Measurements from ENCODE around the gene TSPAN6. TPM values are rescaled to one million over a fixed set of nuclear protein-coding genes. Genes with fewer than 3 reads are reported as not detected.
A peak's percentile ranks its signal among the peaks of the same experiment; 100 is the strongest.

The TSPAN6 gene
- polyA plus RNA-seq, 1 donor from 2014 or later = 63.3 TPM

DNA sequence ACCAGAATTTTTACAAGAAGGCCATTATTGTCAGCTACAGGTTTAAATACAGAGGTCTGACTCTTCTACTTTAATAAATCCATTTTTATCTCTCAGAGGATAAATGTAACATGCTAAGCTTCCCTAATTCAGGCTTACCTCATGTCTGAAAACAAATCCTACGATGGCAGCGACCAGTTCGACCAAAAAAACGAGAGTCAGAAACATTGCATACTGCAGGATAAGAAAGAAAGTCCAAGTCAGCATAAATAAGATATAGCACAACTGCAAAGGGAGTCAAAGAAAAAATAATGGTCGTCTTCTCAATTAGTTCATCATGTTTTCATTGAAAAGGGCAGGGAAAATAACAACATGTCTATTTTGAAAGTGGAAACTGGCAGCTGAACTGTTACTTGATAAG, 1.6 kb downstream of the TSPAN6 start:
- Histone ChIP-seq H3K79me2 (replicated peaks; ENCODE audit: insufficient read depth, low read length) (no peaks in the 10 kb centered on the region), H4K20me1 (ENCODE audit: insufficient read depth) (no peaks in the 10 kb centered on the region), H3K27ac (ENCODE audit: low read length) (no peak overlapping the region), H3K27me3 (ENCODE audit: insufficient read depth, low read depth, low read length) (no peaks in the 10 kb centered on the region), H3F3A (ENCODE audit: insufficient read depth, low read length, poor library complexity, severe bottlenecking) (no peaks in the 10 kb centered on the region), H3K9me2 (ENCODE audit: insufficient read depth, low read length) (no peaks in the 10 kb centered on the region), H2AFZ (ENCODE audit: low read depth, low read length) (no peak overlapping the region), H3K9ac (ENCODE audit: low read length) (no peak overlapping the region), H3K4me2 (ENCODE audit: low read length) (no peak overlapping the region), H3K36me3 (ENCODE audit: insufficient read depth, low read length) (no peaks in the 10 kb centered on the region), H3K9me3 (ENCODE audit: low read length) (no peaks in the 10 kb centered on the region), H3K4me3 (ENCODE audit: low read length) (peak overlapping the region; percentile 69)
- TF ChIP-seq EP300 (conservative IDR thresholded peaks at IDR 0.05; ENCODE audit: poor library complexity, severe bottlenecking) = no peak
- TF ChIP-seq TAF1 (IDR thresholded peaks at IDR 0.05; ENCODE audit: low read depth) = no peak
- TF ChIP-seq SMC3 (conservative IDR thresholded peaks at IDR 0.05; ENCODE audit: poor library complexity) = no peak

DNA sequence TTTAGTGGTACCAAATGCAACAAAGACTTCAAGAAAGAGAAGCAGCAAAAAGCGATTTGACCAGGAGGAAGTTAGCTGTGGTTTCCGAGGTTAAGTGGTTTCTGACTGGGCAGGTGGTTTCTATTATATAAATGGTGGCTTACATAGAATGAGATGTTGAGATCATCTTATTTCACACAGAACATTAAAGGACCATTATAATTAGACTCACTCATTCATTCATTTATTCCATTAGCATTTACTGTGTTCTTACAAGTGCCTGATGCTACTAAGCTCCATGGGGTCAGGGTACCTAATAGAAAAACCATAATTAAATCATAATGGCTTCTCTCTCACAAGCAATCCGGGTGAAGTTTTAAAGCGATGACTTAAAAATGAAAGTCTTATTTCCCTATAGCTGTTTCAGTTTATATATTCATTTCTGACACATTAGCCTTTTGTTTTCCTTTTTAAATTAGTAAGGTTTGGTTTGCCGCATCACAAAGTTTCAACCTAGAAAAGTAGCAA, 10.6 kb downstream of the TSPAN6 start:
- Histone ChIP-seq H3K79me2 (replicated peaks; ENCODE audit: insufficient read depth, low read length) (no peaks in the 10 kb centered on the region), H3K9ac (ENCODE audit: low read length) (no peak overlapping the region), H2AFZ (ENCODE audit: low read depth, low read length) (no peak overlapping the region), H3F3A (ENCODE audit: insufficient read depth, low read length, poor library complexity, severe bottlenecking) (no peaks in the 10 kb centered on the region), H3K27me3 (ENCODE audit: insufficient read depth, low read depth, low read length) (no peaks in the 10 kb centered on the region), H3K4me2 (ENCODE audit: low read length) (no peak overlapping the region), H3K9me2 (ENCODE audit: insufficient read depth, low read length) (no peaks in the 10 kb centered on the region), H3K9me3 (ENCODE audit: low read length) (no peaks in the 10 kb centered on the region), H3K4me3 (ENCODE audit: low read length) (no peak overlapping the region), H3K27ac (ENCODE audit: low read length) (no peak overlapping the region), H3K36me3 (ENCODE audit: insufficient read depth, low read length) (no peaks in the 10 kb centered on the region), H4K20me1 (ENCODE audit: insufficient read depth) (no peaks in the 10 kb centered on the region)
- TF ChIP-seq TAF1 (IDR thresholded peaks at IDR 0.05; ENCODE audit: low read depth) (no peak), POLR2AphosphoS5 (IDR thresholded peaks at IDR 0.05) (no peak)

DNA sequence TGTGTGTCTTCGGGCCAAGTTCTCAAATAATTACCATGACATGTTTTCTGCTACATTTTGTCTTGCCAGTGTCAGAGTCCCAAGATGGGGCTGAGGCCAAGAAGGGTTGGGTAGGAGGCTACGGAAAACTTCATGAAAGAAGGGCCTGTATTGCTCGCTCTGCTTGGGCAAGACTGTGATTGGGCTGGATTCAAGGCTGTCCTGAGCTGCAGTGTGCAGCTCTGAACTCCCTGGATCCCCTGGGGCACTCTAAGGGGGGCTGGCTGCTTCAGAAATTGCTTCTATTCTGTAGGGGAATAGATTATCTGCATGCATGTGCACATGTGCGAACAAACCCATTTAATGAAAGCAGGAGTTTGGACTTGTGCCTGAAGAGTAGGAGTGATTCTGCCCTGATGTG, 13.6 kb downstream of the TSPAN6 start:
- Histone ChIP-seq H2AFZ (ENCODE audit: low read depth, low read length) (no peak overlapping the region), H3K9me2 (ENCODE audit: insufficient read depth, low read length) (no peaks in the 10 kb centered on the region), H3K36me3 (ENCODE audit: insufficient read depth, low read length) (no peaks in the 10 kb centered on the region), H4K20me1 (ENCODE audit: insufficient read depth) (no peaks in the 10 kb centered on the region), H3K4me2 (ENCODE audit: low read length) (no peak overlapping the region), H3K9ac (ENCODE audit: low read length) (no peak overlapping the region), H3K9me3 (ENCODE audit: low read length) (no peaks in the 10 kb centered on the region), H3K79me2 (replicated peaks; ENCODE audit: insufficient read depth, low read length) (no peaks in the 10 kb centered on the region), H3K27ac (ENCODE audit: low read length) (no peak overlapping the region), H3F3A (ENCODE audit: insufficient read depth, low read length, poor library complexity, severe bottlenecking) (no peaks in the 10 kb centered on the region), H3K4me3 (ENCODE audit: low read length) (no peak overlapping the region), H3K27me3 (ENCODE audit: insufficient read depth, low read depth, low read length) (no peaks in the 10 kb centered on the region)
- TF ChIP-seq MXI1 (conservative IDR thresholded peaks at IDR 0.05; ENCODE audit: poor library complexity, severe bottlenecking) (no peak), TAF1 (IDR thresholded peaks at IDR 0.05; ENCODE audit: low read depth) (no peak), SMC3 (conservative IDR thresholded peaks at IDR 0.05; ENCODE audit: poor library complexity) (no peak), RAD21 (conservative IDR thresholded peaks at IDR 0.05) (no peak), POLR2AphosphoS5 (IDR thresholded peaks at IDR 0.05) (no peak), EZH2 (IDR thresholded peaks at IDR 0.05; ENCODE audit: borderline replicate concordance, insufficient read depth, low read length, poor library complexity, severe bottlenecking) (no peak), EP300 (conservative IDR thresholded peaks at IDR 0.05; ENCODE audit: poor library complexity, severe bottlenecking) (no peak)
- TF ChIP-seq, protein P1, sequence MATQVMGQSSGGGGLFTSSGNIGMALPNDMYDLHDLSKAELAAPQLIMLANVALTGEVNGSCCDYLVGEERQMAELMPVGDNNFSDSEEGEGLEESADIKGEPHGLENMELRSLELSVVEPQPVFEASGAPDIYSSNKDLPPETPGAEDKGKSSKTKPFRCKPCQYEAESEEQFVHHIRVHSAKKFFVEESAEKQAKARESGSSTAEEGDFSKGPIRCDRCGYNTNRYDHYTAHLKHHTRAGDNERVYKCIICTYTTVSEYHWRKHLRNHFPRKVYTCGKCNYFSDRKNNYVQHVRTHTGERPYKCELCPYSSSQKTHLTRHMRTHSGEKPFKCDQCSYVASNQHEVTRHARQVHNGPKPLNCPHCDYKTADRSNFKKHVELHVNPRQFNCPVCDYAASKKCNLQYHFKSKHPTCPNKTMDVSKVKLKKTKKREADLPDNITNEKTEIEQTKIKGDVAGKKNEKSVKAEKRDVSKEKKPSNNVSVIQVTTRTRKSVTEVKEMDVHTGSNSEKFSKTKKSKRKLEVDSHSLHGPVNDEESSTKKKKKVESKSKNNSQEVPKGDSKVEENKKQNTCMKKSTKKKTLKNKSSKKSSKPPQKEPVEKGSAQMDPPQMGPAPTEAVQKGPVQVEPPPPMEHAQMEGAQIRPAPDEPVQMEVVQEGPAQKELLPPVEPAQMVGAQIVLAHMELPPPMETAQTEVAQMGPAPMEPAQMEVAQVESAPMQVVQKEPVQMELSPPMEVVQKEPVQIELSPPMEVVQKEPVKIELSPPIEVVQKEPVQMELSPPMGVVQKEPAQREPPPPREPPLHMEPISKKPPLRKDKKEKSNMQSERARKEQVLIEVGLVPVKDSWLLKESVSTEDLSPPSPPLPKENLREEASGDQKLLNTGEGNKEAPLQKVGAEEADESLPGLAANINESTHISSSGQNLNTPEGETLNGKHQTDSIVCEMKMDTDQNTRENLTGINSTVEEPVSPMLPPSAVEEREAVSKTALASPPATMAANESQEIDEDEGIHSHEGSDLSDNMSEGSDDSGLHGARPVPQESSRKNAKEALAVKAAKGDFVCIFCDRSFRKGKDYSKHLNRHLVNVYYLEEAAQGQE (IDR thresholded peaks at IDR 0.05; ENCODE audit: borderline replicate concordance) = no peak
- TF ChIP-seq, protein P2, sequence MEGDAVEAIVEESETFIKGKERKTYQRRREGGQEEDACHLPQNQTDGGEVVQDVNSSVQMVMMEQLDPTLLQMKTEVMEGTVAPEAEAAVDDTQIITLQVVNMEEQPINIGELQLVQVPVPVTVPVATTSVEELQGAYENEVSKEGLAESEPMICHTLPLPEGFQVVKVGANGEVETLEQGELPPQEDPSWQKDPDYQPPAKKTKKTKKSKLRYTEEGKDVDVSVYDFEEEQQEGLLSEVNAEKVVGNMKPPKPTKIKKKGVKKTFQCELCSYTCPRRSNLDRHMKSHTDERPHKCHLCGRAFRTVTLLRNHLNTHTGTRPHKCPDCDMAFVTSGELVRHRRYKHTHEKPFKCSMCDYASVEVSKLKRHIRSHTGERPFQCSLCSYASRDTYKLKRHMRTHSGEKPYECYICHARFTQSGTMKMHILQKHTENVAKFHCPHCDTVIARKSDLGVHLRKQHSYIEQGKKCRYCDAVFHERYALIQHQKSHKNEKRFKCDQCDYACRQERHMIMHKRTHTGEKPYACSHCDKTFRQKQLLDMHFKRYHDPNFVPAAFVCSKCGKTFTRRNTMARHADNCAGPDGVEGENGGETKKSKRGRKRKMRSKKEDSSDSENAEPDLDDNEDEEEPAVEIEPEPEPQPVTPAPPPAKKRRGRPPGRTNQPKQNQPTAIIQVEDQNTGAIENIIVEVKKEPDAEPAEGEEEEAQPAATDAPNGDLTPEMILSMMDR (IDR thresholded peaks at IDR 0.05; ENCODE audit: poor library complexity, severe bottlenecking) = no peak

Measured in neural cell (in vitro differentiated cells).